MM.1S (cell line): ENCODE results near the gene SMC2.

ENCODE experiments used
- DNase-seq: peaks from one replicate; pipeline ENCODE4 v3.0.0-alpha.2; 2015
- H2AFZ ChIP-seq: fragments of 300-600 bp; sonication (generic); 2 replicates; pipeline ENCODE4 v1.6.0; 2016; ENCODE audit warnings: antibody characterized with exemption, low read length
- H3F3A ChIP-seq: fragments of 300-600 bp; sonication (generic); 2 replicates; pipeline ENCODE4 v1.6.1; 2016; ENCODE audit warnings: mild to moderate bottlenecking, antibody characterized with exemption, low read length, moderate library complexity, mixed read lengths; ENCODE audit not compliant: insufficient read depth
- H3K27ac ChIP-seq: fragments of 300-600 bp; sonication (generic); 2 replicates; pipeline ENCODE4 v1.5.1; 2016; ENCODE audit warnings: mild to moderate bottlenecking, low read length
- H3K27me3 ChIP-seq: fragments of 300-600 bp; sonication (generic); replicated peaks from 2 replicates; pipeline ENCODE4 v1.6.0; 2016; ENCODE audit warnings: low read length; ENCODE audit not compliant: insufficient read depth
- H3K36me3 ChIP-seq: fragments of 300-600 bp; sonication (generic); replicated peaks from 2 replicates; pipeline ENCODE4 v1.6.1; 2016; ENCODE audit warnings: mild to moderate bottlenecking, low read length, mixed read lengths; ENCODE audit not compliant: insufficient read depth
- H3K4me1 ChIP-seq: fragments of 300-600 bp; sonication (generic); 2 replicates; pipeline ENCODE4 v1.6.1; 2016; ENCODE audit warnings: low read length, mixed read lengths
- H3K4me2 ChIP-seq: fragments of 300-600 bp; sonication (generic); 2 replicates; pipeline ENCODE4 v1.6.0; 2016; ENCODE audit warnings: low read depth, low read length
- H3K4me3 ChIP-seq: fragments of 300-600 bp; sonication (generic); 2 replicates; pipeline ENCODE4 v1.5.1; 2016; ENCODE audit warnings: low read length, mixed read lengths
- H3K79me2 ChIP-seq: fragments of 300-600 bp; sonication (generic); 2 replicates; pipeline ENCODE4 v1.6.1; 2016; ENCODE audit warnings: mixed run types, low read length, mixed read lengths
- H3K9ac ChIP-seq: fragments of 300-600 bp; sonication (generic); 2 replicates; pipeline ENCODE4 v1.6.1; 2016; ENCODE audit warnings: low read length, mixed read lengths
- H3K9me2 ChIP-seq: fragments of 300-600 bp; sonication (generic); replicated peaks from 2 replicates; pipeline ENCODE4 v1.6.1; 2016; ENCODE audit warnings: mild to moderate bottlenecking, low read length, mixed read lengths; ENCODE audit not compliant: insufficient read depth
- H3K9me3 ChIP-seq: fragments of 300-600 bp; sonication (generic); replicated peaks from 2 replicates; pipeline ENCODE4 v1.6.1; 2016; ENCODE audit warnings: mild to moderate bottlenecking, low read length, mixed read lengths; ENCODE audit not compliant: insufficient read depth
- H4K20me1 ChIP-seq: fragments of 300-600 bp; sonication (generic); 2 replicates; pipeline ENCODE4 v1.6.1; 2016; ENCODE audit warnings: mild to moderate bottlenecking, low read length, moderate library complexity, mixed read lengths; ENCODE audit not compliant: insufficient read depth
- EZH2 ChIP-seq: fragments of 300-600 bp; sonication (generic); optimal IDR thresholded peaks from 2 replicates; pipeline ENCODE3; 2017; ENCODE audit warnings: low read depth, mild to moderate bottlenecking, antibody characterized with exemption, low read length, mixed read lengths
- EZH2phosphoT487 ChIP-seq: fragments of 300-600 bp; sonication (generic); IDR thresholded peaks from 2 replicates; pipeline ENCODE4 v1.6.1; 2018; ENCODE audit warnings: antibody characterized with exemption, low read length
- TF ChIP-seq, protein P1 (sequence below): fragments of 300-600 bp; sonication (generic); IDR thresholded peaks from 2 replicates; pipeline ENCODE4 v1.5.1; 2016; ENCODE audit warnings: antibody characterized with exemption, low read length, mixed read lengths

Gene SMC2

DNA sequence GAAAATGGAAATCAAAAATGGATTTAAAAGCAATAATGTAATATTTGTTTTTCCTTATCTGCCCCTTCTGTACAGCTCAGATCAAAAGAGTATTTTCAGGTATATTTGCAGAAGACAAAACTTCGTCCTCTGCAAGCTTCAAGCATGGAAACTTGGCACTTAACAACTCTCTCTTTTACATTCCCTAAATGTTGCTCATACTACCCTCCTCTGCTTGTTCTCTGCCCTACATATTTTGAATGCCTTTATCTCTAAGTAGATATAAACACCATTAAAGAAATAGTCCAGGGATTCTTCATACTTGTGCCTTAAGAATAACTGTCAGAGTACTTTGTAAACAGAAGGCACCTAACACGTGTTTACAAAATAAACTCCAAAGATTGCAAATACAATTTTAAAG, 19.2 kb upstream of the SMC2 start:
- H3K9ac ChIP-seq = no peak overlapping the region
- H3K4me2 ChIP-seq = no peak overlapping the region
- H3K27ac ChIP-seq = no peak overlapping the region
- H3F3A ChIP-seq = no peaks in the 10 kb centered on the region
- H2AFZ ChIP-seq = no peak overlapping the region
- TF ChIP-seq, protein P1, sequence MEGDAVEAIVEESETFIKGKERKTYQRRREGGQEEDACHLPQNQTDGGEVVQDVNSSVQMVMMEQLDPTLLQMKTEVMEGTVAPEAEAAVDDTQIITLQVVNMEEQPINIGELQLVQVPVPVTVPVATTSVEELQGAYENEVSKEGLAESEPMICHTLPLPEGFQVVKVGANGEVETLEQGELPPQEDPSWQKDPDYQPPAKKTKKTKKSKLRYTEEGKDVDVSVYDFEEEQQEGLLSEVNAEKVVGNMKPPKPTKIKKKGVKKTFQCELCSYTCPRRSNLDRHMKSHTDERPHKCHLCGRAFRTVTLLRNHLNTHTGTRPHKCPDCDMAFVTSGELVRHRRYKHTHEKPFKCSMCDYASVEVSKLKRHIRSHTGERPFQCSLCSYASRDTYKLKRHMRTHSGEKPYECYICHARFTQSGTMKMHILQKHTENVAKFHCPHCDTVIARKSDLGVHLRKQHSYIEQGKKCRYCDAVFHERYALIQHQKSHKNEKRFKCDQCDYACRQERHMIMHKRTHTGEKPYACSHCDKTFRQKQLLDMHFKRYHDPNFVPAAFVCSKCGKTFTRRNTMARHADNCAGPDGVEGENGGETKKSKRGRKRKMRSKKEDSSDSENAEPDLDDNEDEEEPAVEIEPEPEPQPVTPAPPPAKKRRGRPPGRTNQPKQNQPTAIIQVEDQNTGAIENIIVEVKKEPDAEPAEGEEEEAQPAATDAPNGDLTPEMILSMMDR = no peak
- TF ChIP-seq EZH2 (no peak), EZH2phosphoT487 (no peak)
- no peaks in the 10 kb centered on the region for H3K36me3 ChIP-seq
- no peaks in the 10 kb centered on the region for H3K9me2 ChIP-seq
- no peak overlapping the region for H3K4me3 ChIP-seq
- no peaks in the 10 kb centered on the region for H3K79me2 ChIP-seq
- H3K27me3 ChIP-seq = no peaks in the 10 kb centered on the region
- no peaks in the 10 kb centered on the region for H3K4me1 ChIP-seq
- no peaks in the 10 kb centered on the region for H4K20me1 ChIP-seq
- no peaks in the 10 kb centered on the region for H3K9me3 ChIP-seq
- DNase-seq = no peak

DNA sequence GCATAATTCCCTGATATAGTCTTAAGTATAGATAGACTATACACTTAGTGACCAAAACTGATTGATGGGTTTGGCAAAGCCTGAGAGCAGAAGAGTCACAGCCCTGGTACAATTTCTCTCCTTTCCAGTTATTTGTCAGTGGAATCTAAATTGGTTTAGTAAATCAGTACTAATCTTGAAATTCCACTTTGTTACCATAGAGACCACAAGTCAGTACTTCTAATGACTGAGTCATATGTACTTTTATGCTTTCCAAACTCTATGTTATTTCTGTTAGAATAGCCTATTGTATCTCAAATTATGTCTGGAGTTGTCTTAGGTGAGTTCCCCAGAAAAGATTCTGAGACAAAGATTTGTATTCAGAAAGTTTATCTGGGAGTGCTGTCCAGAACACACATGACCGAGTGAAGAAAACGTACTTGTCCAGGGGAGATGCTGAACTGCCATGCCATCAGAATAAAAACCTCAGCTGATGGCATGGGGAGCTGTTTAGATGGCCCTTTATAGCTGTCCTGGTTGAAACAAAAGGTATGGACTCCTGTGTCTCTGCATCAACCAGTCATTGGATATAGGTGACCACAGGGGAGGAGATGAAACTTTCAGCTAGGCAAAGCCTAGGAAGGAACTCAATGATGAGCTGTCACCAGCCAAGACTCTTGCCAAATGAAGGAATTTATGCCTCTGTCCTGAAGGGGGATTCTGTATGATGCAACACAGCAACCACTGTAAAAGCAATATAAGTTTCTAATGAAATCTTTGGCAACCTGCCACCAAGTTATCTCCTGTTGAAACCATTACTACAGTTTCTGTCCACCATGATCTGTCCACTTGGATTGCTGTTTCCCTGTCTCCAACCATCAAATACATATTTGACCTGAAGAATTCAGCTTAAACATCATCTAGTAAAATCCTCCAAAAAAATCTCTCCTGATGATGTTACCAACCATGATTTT, 18.0 kb upstream of the SMC2 start:
- no peak overlapping the region for H3K4me2 ChIP-seq
- no peaks in the 10 kb centered on the region for H3K9me3 ChIP-seq
- H3K27ac ChIP-seq = no peak overlapping the region
- no peak for TF ChIP-seq EZH2phosphoT487
- TF ChIP-seq EZH2 = no peak
- H2AFZ ChIP-seq = no peak overlapping the region
- no peak overlapping the region for H3K9ac ChIP-seq
- H3K79me2 ChIP-seq = no peaks in the 10 kb centered on the region
- no peak for DNase-seq
- H3K9me2 ChIP-seq = no peaks in the 10 kb centered on the region
- H3K4me3 ChIP-seq = no peak overlapping the region
- no peaks in the 10 kb centered on the region for H4K20me1 ChIP-seq
- no peaks in the 10 kb centered on the region for H3K36me3 ChIP-seq
- no peaks in the 10 kb centered on the region for H3K27me3 ChIP-seq
- H3F3A ChIP-seq = no peaks in the 10 kb centered on the region
- no peaks in the 10 kb centered on the region for H3K4me1 ChIP-seq

DNA sequence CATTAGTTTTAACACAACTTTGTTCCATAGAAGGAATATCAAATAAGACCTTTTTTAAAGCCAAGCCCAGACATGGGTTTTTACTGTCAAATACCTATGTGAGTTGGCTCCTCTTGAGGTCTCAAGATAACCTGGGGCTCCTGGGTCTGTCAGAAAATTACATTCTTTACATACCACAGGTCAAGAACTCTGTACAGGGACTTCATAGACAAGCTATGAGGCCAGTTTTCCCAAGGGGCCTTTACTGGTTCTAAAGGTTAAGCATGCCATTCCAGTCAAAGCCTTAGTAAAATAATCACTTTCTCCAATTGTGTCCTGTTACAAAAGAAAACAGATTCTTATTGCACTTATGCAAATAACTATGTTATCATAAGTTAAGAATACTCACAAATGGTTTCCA, 15.5 kb upstream of the SMC2 start:
- Histone ChIP-seq H3K27me3 (no peaks in the 10 kb centered on the region), H3K9me3 (no peaks in the 10 kb centered on the region), H3K36me3 (no peaks in the 10 kb centered on the region), H2AFZ (no peak overlapping the region), H4K20me1 (no peaks in the 10 kb centered on the region), H3K79me2 (no peaks in the 10 kb centered on the region), H3F3A (no peaks in the 10 kb centered on the region), H3K4me3 (no peak overlapping the region), H3K9ac (no peak overlapping the region), H3K4me1 (no peaks in the 10 kb centered on the region), H3K27ac (no peak overlapping the region), H3K9me2 (no peaks in the 10 kb centered on the region), H3K4me2 (no peak overlapping the region)
- TF ChIP-seq EZH2phosphoT487 = no peak
- no peak for TF ChIP-seq EZH2
- TF ChIP-seq, protein P1 = no peak
- no peak for DNase-seq

DNA sequence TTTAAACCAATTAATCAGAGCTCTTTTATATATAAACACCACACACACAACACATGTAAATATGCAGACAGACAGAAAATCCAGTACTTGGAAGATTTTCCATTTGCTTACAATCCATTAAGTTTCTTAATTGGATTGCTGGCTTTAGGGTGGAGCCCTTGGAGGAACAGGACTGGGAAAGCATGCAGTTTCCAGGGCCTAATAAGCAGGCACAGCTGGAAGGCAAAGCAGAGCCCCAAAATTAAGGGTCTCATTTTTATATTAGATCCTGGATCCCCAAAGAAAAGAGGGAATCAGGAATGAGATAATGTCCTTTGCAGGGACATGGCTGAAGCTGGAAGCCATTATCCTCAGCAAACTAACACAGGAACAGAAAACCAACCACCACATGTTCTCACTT, 13.1 kb upstream of the SMC2 start:
- no peak overlapping the region for H3K27ac ChIP-seq
- H3K9me2 ChIP-seq = no peaks in the 10 kb centered on the region

More for the DNA sequence above, 13.1 kb upstream of the SMC2 start:
- no peaks in the 10 kb centered on the region for H3K79me2 ChIP-seq
- no peak for DNase-seq
- no peak overlapping the region for H3K4me2 ChIP-seq
- no peaks in the 10 kb centered on the region for H3K9me3 ChIP-seq
- no peaks in the 10 kb centered on the region for H3F3A ChIP-seq
- TF ChIP-seq EZH2 (no peak), EZH2phosphoT487 (no peak)
- TF ChIP-seq, protein P1 = no peak
- H4K20me1 ChIP-seq = no peaks in the 10 kb centered on the region
- H3K4me1 ChIP-seq = no peaks in the 10 kb centered on the region
- H3K36me3 ChIP-seq = no peaks in the 10 kb centered on the region
- H3K27me3 ChIP-seq = no peaks in the 10 kb centered on the region
- H3K9ac ChIP-seq = no peak overlapping the region
- H3K4me3 ChIP-seq = no peak overlapping the region
- H2AFZ ChIP-seq = no peak overlapping the region
